Stimulated activated CD4-positive, alpha-beta T cell treated with anti-CD3 and anti-CD28 coated beads, Interleukin-1b, Interleukin-23, amount 100 ng/mL, for 48 hours (primary cell): Measurements from ENCODE around the gene RGS11.

Source experiments
- DNase-seq: peaks from one replicate; pipeline ENCODE4 v3.0.0-alpha.2; 2020

Gene RGS11

GRCh38 chr16:275786-276232, at the start of gene RGS11:
Gene RGS11 (minus strand): TSS chr16:275944. CDS start chr16:275911, 33 bp downstream.
- no peak for DNase-seq

GRCh38 chr16:324451-325334, 48.9 kb upstream of the RGS11 start:
- peak; percentile 33 for DNase-seq

DNA sequence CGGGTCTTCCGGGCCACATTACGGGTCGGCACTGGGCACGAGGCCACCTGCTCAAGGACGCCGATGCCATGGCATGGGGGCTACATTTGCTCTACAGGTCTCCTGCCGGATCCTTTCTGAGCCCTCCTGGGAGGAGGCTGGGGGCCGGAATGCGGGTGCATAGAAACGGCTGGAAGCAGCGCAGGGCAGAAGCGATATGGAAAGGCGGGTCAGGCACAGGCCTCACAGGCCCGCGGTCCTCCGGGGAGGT, 48.4 kb upstream of the RGS11 start:
- DNase-seq = no peak

GRCh38 chr16:322476-323143, 46.9 kb upstream of the RGS11 start:
- DNase-seq = no peak

DNA sequence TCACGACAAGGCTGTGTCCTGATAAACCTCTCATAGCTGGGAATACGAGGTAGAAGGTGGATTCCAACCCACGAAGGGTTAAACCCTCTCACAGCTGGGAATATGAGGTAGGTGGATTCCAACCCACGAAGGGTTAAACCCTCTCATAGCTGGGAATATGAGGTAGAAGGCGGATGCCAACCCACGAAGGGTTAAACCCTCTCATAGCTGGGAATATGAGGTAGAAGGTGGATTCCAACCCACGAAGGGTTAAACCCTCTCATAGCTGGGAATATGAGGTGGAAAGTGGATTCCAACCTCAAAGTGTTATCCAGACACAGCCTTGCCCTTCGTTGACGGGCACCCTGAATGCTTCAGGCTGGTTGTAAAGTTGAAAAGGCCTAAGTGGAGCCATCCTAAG, 45.8 kb upstream of the RGS11 start:
- no peak for DNase-seq

- no peak for DNase-seq
Observed at GRCh38 chr16:320206-320605, 44.5 kb upstream of the RGS11 start.

DNA sequence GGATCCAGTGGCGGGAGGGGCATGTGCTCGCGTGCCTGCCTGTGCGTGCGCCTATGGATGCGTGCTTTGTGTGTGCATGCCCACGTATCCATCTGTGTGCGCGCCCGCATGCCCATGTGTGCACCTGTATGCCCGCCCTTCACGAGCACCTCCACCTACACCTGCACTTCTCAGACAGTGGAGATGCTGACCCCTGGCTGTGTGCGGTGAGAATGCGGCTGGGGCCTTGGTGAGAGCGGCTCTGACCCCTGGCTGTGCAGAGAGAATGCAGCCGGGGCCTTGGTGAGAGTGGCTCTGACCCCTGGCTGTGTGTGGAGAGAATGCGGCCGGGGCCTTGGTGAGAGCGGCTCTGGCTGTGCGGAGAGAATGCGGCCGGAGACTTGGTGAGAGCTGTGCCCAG, 42.9 kb upstream of the RGS11 start:
- DNase-seq = no peak

- no peak for DNase-seq
Observed at GRCh38 chr16:317583-317982, 41.8 kb upstream of the RGS11 start.

DNA sequence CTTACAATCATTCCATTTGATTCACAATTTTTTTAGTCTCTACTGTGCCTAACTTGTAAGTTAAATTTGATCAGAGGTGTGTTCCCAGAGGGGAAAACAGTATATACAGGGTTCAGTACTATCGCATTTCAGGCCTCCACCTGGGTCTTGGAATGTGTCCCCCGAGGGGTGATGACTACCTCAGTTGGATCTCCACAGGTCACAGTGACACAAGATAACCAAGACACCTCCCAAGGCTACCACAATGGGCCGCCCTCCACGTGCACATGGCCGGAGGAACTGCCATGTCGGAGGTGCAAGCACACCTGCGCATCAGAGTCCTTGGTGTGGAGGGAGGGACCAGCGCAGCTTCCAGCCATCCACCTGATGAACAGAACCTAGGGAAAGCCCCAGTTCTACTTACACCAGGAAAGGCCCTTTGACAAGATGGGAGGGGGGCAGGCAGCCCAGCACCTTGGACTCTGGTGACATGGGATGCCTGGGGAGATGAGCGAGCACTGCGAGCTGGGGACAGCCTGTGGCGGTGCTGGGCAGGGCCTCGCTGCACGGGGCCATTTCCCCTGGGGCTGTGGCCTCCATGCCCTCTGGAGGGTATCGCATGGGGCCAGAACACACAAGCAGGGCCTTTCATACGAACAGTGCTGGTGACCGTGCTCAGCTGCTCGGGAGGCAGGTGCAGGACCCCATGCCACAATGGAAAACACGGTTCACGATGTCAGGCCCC, 41.2 kb upstream of the RGS11 start:
- DNase-seq = no peak

- DNase-seq = no peak
Observed at GRCh38 chr16:314795-315299, 39.1 kb upstream of the RGS11 start.

DNA sequence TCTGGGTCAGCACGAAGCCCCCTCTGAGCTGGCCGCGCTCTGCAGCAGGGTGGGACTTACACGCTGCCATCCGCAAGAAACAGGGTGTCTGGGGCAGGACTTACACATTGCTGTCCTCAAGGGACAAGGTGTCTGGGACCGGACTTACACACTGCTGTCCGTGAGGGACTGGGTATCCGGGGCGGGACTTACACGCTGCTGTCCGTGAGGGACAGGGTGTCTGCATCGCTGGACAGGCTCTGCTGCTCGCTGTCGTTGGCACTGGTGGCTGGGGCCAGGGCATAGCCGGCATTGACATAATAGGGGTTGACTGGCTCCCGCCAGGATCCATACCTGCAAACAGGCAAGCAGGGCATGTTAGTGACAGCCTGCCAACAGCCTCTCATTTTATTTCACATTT, 38.6 kb upstream of the RGS11 start:
- DNase-seq = no peak

- no peak for DNase-seq
Observed at GRCh38 chr16:311725-312124, 36.0 kb upstream of the RGS11 start.

GRCh38 chr16:309476-309875, 33.7 kb upstream of the RGS11 start:
- DNase-seq = no peak

GRCh38 chr16:307691-308312, 32.1 kb upstream of the RGS11 start:
- DNase-seq = no peak

DNA sequence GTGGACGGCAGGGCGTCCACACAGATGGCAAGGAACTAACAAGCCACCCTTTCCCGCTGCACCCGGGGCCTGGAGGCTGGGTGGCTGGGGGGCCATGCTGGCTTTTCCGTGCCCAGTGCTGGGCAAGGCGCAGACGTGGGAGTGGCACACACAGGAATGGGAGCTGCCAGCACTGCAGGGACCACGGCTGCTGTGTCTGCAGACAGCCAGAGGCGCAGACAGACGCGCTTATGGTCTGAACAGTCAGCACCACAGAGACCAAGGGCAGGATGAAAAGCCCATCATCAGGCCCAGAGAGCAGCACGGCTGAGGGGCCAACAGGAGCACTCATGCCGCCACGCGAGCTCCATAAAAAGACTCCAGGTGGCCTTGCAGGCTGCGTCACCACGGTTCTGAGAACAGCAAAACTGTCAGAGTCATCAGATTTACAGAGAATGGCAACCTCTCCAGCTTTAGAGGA, 31.2 kb upstream of the RGS11 start:
- no peak for DNase-seq

GRCh38 chr16:305916-306626, 30.3 kb upstream of the RGS11 start:
- DNase-seq = no peak

DNA sequence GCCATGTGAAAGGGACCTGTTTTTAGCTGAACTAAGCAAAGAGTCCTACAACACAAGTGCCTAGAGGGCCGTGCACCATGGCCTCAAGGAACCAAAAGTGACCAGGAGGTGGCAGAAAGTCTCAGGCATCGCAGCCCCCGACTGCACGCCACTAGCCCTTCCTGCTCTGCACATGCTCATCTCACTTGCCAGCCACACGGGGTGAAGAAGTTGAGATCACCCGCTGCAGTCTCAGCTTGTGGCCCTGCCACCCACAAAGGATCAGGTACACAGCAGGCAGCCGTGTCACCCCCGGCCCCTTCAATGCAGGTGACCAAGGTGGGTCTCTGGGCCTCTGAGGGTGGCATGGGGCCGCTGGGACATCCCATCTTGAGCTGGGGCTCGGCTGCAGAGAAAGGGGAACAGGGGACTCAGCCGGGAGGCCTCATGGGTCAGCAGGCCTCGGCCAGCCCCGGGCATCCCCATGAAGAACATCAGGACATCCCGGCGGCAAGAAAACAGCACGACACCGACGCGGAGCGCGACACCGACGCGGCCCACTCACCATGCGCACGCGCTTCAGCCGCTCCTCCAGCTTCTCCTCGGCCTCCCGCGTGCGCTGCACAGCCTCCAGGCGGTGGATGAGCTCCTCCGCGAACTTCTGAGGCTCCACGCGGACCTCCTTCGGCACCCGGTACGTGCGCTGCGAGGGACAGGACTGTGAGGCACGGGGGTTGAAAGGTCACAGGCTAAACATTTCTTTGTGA, 28.2 kb upstream of the RGS11 start:
- no peak for DNase-seq

GRCh38 chr16:301950-302349, 26.2 kb upstream of the RGS11 start:
- no peak for DNase-seq

GRCh38 chr16:301235-301634, 25.5 kb upstream of the RGS11 start:
- no peak for DNase-seq

DNA sequence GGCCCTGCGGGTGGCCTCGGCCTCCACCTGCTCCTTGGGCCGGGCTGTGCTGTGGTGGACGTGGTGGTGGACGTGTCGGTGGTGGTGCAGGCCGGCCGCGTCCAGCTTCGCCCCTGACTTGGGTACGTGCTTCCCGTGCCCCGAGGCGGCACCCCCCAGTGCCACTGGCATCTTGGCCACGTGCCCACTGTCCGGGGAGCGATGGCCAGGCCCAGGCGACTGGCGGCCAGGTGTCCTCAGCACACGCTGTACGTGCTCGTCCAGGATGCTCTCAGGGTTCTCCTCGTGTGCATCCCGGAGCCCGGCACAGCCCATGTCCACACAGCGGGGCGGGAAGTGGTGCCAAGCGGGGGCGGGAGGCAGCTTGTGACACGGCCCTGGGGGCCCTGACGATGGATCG, 22.1 kb upstream of the RGS11 start:
- no peak for DNase-seq

DNA sequence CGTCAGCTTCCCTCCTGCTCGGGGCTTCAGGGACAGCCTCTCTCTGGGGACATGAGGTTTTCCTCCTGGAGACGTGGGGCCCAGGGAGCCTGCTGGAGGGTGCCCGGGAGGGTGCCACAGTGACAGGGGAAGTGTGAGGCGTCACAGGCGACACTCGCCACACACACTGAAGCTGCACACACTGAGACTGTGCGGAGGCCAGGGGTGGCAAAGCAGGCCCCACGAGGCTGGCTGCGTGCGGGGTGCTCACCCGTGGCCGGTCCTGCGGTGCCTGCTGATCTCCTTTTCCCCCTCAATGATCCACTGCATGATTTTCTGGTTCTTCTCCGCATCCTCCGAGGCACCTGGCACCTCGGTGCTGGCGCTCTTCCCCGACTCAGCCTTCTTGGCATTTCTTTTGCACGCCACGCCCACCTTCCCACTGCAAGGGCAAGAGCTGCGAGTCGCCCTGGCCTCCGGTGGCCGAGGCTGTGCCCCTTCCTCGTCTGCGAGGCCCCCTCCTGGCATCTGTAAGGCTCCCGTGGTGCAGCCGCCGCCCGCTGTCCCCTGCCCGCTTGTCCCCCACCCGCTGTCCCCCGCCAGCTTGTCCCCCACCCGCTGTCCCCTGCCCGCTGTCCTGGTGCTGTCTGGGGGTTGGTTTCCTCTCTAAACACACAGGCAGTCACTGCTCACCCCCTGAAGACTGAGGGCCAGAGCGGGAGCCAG, 21.2 kb upstream of the RGS11 start:
- DNase-seq = no peak
